ENCODE results near the gene C19orf85.
"Not testable (repeated sequence)": the region's sequence is repeated elsewhere in the genome, so short reads cannot be mapped to it uniquely, and the experiment has no call there.

C19orf85 gene

GRCh38 chr19:55457683-55458457 lies 6.7 kb downstream of the C19orf85 start:
- no peak for DNase-seq (ENCODE audit: low read depth)

GRCh38 chr19:55456347-55456746 lies 8.2 kb downstream of the C19orf85 start:
- DNase-seq (ENCODE audit: low read depth): no peak

GRCh38 chr19:55455576-55456235 lies 8.8 kb downstream of the C19orf85 start:
- DNase-seq (ENCODE audit: low read depth): no peak

GRCh38 chr19:55454787-55455243 lies 9.7 kb downstream of the C19orf85 start:
- no peak for DNase-seq (ENCODE audit: low read depth)

GRCh38 chr19:55453511-55454260 lies 10.9 kb downstream of the C19orf85 start:
- no peak for DNase-seq (ENCODE audit: low read depth)

- no peak for DNase-seq (ENCODE audit: low read depth)
Measured at GRCh38 chr19:55452749-55453346, 11.7 kb downstream of the C19orf85 start.

GRCh38 chr19:55451965-55452748 lies 12.4 kb downstream of the C19orf85 start:
- no peak for DNase-seq (ENCODE audit: low read depth)

- no peak for DNase-seq (ENCODE audit: low read depth)
Measured at GRCh38 chr19:55451163-55451964, 13.2 kb downstream of the C19orf85 start.

GRCh38 chr19:55449469-55449868 lies 15.1 kb downstream of the C19orf85 start:
- DNase-seq (ENCODE audit: low read depth): no peak

GRCh38 chr19:55448175-55448490 lies 16.4 kb downstream of the C19orf85 start:
- DNase-seq (ENCODE audit: low read depth): not testable (repeated sequence)

GRCh38 chr19:55447421-55448174 lies 17.0 kb downstream of the C19orf85 start:
- no peak for DNase-seq (ENCODE audit: low read depth)

GRCh38 chr19:55446060-55446459 lies 18.5 kb downstream of the C19orf85 start:
- no peak for DNase-seq (ENCODE audit: low read depth)

- DNase-seq (ENCODE audit: low read depth): no peak
Measured at GRCh38 chr19:55444646-55445045, 19.9 kb downstream of the C19orf85 start.

- DNase-seq (ENCODE audit: low read depth): no peak
Measured at GRCh38 chr19:55443824-55444480, 20.6 kb downstream of the C19orf85 start.

GRCh38 chr19:55443045-55443823 lies 21.3 kb downstream of the C19orf85 start, which contains the start of gene SHISA7:
Gene SHISA7 (minus strand): TSS chr19:55443300. CDS start chr19:55442863, 437 bp downstream.
- DNase-seq (ENCODE audit: low read depth): no peak

GRCh38 chr19:55442372-55442961 lies 22.1 kb downstream of the C19orf85 start:
- DNase-seq (ENCODE audit: low read depth): no peak

GRCh38 chr19:55441692-55442321 lies 22.7 kb downstream of the C19orf85 start:
- DNase-seq (ENCODE audit: low read depth): no peak

- DNase-seq (ENCODE audit: low read depth): no peak
Measured at GRCh38 chr19:55441319-55441691, 23.2 kb downstream of the C19orf85 start.
